HuH-7.5 (cell line): Measurements from ENCODE around the gene CXorf51B.
"Not testable (repeated sequence)": the region's sequence is repeated elsewhere in the genome, so short reads cannot be mapped to it uniquely, and the experiment has no call there.

Experiments used
- DNase-seq: peaks from one replicate; pipeline ENCODE4 v3.0.0; 2011; ENCODE audit warnings: low spot score

CXorf51B gene

DNA sequence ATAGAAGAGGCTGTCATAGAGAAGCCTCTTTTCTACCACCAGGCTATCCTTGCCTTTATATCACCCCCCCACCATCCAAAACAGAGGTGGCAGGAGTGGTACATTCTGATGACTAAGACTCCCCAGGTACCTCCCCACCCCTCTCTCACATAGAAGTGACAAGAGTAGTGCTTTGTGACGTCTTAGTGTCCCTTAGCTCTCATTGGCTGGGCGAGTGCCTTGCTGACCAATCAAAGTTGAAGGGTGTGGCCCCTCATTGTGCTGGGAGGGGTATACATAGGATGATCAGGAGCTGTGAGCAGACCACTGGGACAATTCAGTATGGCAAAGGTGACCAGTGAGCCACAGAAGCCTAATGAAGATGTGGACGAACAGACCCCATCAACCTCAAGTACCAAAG is at the start of gene CXorf51B:
Gene CXorf51B (plus strand): TSS at position 301 of the 400 bp plus-strand sequence. CDS start 21 bp downstream, at position 322.
- not testable (repeated sequence) for DNase-seq

DNA sequence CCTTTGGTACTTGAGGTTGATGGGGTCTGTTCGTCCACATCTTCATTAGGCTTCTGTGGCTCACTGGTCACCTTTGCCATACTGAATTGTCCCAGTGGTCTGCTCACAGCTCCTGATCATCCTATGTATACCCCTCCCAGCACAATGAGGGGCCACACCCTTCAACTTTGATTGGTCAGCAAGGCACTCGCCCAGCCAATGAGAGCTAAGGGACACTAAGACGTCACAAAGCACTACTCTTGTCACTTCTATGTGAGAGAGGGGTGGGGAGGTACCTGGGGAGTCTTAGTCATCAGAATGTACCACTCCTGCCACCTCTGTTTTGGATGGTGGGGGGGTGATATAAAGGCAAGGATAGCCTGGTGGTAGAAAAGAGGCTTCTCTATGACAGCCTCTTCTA is 5.1 kb downstream of the CXorf51B start, which contains the start of gene CXorf51A:
Gene CXorf51A (minus strand): TSS at position 101 of the 400 bp plus-strand sequence. CDS start 21 bp downstream, at position 80.
- DNase-seq = not testable (repeated sequence)

DNA sequence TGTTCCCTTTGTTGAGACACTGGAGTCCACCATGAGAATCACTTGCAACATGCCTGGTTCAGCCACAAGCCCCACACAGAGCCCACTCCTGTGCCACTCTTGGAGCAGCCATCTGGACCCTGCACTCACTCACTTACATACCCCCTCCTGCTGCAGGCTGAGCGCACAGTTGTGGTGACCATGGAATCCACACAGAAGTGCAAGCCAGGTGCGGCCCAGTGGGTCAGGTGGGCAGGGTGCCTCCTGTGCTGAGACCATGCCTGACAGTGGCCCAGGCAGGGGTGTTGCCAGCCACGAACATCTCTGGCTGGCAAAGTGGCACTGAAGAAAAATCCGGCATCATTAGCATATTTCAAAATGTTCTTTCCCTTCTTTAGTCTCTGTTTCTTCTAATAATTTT is 22.4 kb downstream of the CXorf51B start:
- no peak for DNase-seq

DNA sequence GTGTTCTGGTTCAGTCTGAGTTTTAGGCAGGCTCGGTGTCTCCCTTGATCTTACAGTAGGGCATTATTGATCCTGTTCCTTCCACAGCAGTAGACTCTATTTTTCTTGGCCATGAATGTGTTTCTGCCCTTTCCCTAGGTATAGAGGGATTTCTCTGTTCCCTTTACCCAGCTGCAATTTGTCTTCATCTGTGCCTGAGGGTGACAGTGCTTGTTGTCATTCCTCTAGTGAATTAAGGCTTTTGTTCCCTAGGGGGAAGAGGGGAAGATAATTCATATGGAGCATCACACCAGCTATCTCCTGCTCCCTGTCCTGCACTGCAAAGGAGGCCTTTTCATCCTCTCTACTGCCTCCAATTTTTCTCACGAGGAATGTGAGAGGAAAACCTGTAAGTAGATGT is 44.7 kb downstream of the CXorf51B start:
- no peak for DNase-seq
